SIG-M5 treated with dmso at 0.1 percent for 504 hours (cell line): ENCODE measurements around the gene BCKDHB.
"Not testable (repeated sequence)": the region's sequence is repeated elsewhere in the genome, so short reads cannot be mapped to it uniquely, and the experiment has no call there.

Experiments used
- DNase-seq: peaks from one replicate; lab custom pipeline; 2025; ENCODE audit not compliant: unreplicated experiment; lab: John Stamatoyannopoulos, UW

BCKDHB gene

DNA sequence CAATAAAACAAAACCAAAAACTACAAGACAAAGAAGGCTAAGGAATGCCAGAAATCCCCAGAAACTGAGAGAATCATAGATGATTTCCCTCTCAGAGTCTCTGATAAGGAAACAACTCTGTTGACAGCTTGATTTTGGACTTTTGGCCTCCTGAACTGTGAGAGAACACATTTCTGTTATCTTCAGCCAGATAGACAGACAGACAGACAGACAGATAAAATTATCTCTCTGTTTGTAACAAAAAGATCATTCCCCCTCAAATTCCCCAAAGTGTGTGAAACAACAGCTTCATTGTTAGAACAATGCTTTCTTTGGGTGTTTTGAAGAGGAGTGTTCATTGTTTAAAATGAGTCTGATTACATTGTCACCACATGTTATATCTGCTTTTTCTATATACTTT is 148.2 kb downstream of the BCKDHB start:
- DNase-seq, result no peak

- DNase-seq, result no peak
Observed at GRCh38 chr6:80256691-80257090, 150.2 kb downstream of the BCKDHB start.

- DNase-seq, result no peak
Observed at GRCh38 chr6:80259118-80259517, 152.6 kb downstream of the BCKDHB start.

DNA sequence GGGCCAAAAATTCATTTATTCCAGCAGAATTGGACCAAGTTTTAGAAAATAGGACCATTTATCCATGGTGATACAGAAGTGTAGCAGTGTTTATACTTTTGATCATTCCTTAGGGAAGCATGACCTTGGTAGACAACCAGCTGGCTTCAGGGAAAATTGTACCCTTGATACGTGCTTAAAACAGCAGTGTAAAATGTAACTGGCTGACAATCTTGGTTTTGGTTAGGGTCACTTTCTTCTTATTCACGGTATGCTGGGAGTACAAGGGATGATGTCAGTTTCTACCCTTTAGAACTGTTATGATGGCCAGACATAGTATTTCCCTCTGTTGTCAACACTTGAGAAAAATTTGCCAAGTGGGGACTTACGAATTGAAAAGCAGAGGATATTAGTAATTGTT is 157.1 kb downstream of the BCKDHB start:
- no peak for DNase-seq

- no peak for DNase-seq
Observed at GRCh38 chr6:80268865-80269730, 162.6 kb downstream of the BCKDHB start.

- no peak for DNase-seq
Observed at GRCh38 chr6:80271074-80271473, 164.6 kb downstream of the BCKDHB start.

DNA sequence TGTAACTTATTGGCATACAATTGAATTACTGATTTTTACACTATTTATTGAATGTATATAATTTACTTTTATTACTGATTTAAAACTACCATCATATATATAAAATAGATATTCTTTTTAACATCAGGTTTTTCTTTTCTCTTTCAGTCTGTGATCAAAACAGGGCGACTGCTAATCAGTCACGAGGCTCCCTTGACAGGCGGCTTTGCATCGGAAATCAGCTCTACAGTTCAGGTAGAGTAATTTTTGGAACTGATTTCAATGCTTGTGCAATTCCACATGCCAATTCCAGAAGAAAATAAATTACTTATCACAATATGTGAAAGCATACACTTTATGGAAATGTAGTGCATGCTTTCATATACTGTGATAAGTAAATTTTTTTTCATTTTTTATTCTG is 166.5 kb downstream of the BCKDHB start:
- no peak for DNase-seq

DNA sequence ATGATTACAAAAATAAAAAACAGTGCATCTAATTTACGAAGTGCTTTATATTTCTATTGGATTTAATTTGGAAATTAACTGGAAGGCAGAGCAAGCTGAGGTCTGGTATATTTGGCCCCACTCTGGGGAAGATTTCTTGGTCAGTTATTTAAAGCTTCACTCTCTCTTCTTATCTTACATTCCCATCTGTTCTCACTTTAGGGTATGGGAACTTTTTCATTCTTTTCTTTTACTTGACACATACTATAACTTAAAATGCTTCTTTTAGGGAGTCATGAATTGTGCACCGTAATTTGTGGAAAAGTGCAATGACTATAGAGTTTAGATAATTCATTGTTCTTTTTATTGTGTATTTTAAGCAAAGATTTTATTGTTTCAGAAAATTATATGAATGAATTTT is 170.4 kb downstream of the BCKDHB start:
- no peak for DNase-seq

DNA sequence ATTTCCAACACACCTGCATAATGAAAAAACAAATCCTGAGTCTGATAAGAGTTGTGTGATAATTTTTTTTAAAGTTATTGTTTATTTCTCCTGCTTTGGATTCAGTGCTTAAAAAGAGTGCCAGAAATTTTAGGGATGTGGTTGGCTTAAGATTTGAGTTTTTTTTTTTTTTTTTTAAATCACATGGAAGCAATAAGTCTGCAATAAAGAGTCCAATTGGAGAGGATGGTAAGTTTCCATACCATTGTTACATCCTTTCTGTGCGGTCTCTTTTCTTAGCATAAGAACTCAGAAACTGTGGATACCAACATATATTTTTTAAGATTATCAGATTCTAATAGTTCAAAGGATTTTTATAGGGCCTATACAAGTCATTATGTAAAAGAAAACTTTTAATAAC is 171.0 kb downstream of the BCKDHB start:
- DNase-seq, result no peak

DNA sequence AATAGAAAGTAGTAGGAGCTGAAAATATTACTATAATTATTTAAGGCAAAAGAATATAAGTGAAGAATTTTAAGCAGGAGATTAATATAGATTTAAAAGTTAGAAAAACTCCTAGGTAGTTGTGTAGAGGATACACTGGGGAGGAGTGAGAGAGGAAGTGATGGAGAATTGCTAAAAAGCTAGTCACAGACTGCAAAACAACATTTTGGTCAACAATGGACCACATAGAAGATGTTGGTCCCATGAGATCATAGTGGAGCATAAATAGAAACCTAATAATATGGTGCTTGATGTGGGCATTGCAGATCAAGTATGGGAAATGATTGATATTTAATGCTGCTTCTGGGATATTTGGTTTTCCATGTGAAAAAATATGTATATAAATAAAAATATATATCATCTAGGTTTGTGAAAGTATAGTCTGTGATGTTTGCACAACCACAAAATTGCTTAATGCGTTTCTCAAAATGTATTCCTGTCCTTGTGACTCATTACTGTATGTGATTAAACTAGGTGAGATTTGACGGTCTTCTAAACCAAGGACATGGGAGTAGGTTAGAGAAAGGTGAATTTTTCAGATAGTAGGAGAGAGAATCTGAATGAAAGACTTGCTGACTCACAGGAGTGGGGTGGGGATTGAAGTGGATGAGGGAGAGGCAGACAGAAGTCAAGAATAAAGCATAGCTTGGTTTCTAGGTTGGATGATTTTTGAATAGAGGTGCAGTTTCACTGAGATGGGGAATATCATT is 174.0 kb downstream of the BCKDHB start:
- peak; percentile 4 for DNase-seq

DNA sequence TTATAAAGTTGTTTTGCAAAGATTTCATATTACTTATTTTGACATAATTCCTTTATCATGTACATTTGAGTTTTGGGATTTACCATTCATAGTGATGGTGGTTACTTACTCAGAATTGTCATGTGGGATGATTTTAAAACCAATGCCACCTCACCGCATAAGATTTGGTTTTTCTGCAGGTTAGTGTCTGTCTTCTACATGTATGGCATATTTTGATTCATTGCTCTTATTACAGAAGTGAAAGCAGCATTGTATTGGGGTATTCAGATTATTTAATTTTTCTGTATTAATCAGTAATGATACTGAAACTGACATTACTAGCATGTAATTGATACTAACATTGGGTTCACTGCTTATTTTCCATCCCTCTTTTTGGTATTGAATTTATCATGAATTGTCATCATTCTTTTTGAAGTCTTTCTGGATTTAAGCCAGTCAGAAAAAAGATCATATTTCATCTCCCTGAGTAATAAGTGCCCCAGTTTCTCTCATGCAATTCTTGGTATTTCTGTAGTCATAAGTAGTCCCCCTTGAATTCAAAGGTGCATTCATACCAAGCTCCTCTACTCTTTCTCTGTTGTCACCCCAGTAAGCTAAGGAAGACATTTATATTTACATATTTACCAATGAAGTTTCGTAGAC is 176.6 kb downstream of the BCKDHB start:
- DNase-seq, result no peak

- DNase-seq, result no peak
Observed at GRCh38 chr6:80287112-80287511, 180.6 kb downstream of the BCKDHB start.

- DNase-seq, result no peak
Observed at GRCh38 chr6:80287607-80288006, 181.1 kb downstream of the BCKDHB start.

DNA sequence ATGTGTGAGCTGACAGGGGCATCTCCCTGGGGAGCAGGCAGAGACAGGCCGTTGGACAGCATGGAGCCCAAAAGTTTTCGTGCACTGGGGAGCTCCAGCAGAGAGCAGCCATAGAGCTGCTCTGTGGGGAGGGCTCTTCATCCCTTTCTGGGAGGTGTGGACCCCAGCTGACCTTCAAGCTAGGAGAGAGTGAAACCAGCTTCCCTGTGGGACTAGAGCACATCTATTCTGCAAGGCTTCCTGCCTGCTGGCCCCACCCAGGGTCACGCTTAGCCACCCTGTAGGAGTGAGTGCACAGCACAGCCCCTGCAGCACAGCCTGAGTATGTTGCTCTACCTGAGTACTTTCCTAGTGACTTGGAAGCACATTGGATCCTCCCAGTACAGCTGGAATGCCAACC is 183.3 kb downstream of the BCKDHB start:
- DNase-seq, result no peak

DNA sequence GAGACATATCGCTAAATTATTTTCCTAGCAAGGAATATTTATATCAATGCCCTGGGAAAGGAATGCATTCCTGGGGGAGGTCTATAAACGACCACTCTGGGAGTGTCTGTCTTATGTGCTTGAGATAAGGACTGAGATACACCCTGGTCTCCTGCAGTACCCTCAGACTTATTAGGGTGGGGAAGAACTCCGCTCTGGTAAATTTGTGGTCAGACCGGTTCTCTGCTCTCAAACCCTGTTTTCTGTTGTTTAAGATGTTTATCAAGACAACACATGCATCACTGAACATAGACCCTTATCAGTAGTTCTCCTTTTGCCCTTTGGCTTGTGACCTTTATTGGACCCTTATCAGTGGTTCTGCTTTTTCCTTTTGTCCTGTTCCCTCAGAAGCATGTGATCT is 188.1 kb downstream of the BCKDHB start:
- not testable (repeated sequence) for DNase-seq

DNA sequence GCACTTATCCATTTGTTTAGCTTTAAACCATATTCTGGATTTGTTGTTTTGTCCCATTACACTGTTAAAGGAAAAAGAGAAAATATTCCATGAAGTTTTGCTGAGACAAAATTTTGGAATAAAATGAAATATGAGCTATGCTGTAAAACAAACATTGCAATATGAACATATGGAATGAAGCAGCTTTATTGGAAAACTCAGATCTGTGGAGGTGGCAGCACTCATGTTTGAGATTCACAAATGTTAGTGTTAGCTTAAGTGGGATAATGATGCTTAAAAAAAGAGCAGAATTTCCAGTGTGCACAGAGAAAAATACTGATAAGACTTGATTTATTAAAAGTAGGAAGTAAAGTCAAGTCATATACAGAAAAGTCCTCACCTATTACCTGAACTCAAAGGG is 196.2 kb downstream of the BCKDHB start:
- DNase-seq, result no peak

- no peak for DNase-seq
Observed at GRCh38 chr6:80304014-80304413, 197.5 kb downstream of the BCKDHB start.

DNA sequence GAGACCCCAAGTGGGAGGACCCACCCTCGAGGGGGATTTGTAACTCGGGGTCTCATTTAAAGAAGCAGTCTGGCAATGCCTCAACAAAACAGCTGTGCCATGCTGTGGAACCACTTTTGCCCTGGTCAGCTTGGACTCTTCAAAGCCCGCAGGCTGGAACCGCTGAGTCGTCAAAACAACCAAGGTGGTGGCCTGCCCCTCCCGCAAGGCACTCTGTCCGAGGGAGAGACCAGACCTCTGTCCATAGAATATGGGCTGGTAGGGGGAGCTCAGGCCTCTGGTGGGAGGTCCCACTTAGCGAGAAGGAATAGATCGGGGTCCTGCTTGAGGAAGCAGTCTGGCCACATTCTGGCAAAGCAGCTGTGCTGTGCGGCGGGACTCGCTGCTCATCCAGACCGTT is 208.1 kb downstream of the BCKDHB start:
- DNase-seq, result no peak

GRCh38 chr6:80316686-80317231 is 210.3 kb downstream of the BCKDHB start:
- no peak for DNase-seq

- DNase-seq, result no peak
Observed at GRCh38 chr6:80319196-80319595, 212.7 kb downstream of the BCKDHB start.

DNA sequence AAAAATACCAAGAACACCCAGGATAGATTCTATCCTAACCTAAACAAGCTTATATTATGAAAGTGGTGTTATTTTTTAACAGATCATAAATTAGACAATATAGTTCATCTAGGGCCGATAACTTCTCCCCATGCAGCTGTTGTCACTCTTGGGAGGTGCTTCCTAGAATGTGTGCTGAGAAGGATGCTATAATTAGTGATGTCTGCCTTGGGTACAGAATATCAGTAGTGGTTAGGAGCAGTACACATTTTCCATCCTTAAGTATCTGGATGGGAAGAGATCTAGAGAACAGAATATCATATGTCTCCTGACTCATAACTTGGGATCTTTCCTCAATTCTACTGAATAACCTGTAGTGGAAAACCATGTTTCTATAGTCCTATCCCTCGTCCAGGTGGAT is 214.5 kb downstream of the BCKDHB start:
- DNase-seq, result no peak

DNA sequence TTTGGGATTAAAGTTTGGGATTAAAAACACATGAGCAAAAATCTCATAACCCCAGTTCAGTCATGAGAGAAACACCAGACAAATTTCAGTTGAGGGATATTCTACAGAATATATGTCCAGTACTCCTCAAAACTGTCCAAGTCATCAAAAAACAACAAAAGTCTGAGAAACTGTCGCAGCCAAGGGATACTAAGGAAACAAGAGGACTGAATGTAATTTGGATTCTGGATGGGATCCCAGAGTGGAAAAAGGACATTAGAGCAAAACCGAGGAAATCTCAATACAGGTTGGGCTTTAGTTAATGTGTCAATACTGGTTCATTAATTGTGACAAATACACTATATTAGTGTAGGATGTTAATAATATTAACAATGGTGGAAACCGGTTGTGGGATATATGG is 219.3 kb downstream of the BCKDHB start:
- no peak for DNase-seq
